IPS-20b (cell line): Measurements from ENCODE around the gene COL9A2.

Source experiments
- H3K27ac ChIP-seq: one replicate; pipeline ENCODE4 v1.5.1; 2013; ENCODE audit warnings: low read length
- H3K27me3 ChIP-seq: 2 replicates; pipeline ENCODE4 v1.6.1; 2013; ENCODE audit warnings: mild to moderate bottlenecking, low read length, inconsistent platforms; ENCODE audit not compliant: insufficient read depth
- H3K36me3 ChIP-seq: 2 replicates; pipeline ENCODE4 v1.6.1; 2013; ENCODE audit warnings: low read depth, mild to moderate bottlenecking, inconsistent platforms, low read length, moderate library complexity; ENCODE audit not compliant: insufficient read depth
- H3K4me1 ChIP-seq: 2 replicates; pipeline ENCODE4 v1.6.1; 2013; ENCODE audit warnings: mild to moderate bottlenecking, control low read depth, inconsistent platforms, low read length, moderate library complexity; ENCODE audit not compliant: insufficient read depth
- H3K4me3 ChIP-seq: 2 replicates; pipeline ENCODE4 v1.5.1; 2013; ENCODE audit warnings: mild to moderate bottlenecking, low read length, inconsistent platforms
- H3K9ac ChIP-seq: 2 replicates; pipeline ENCODE4 v1.6.1; 2013; ENCODE audit warnings: low read depth, mild to moderate bottlenecking, inconsistent platforms, low read length, moderate library complexity
- H3K9me3 ChIP-seq: 2 replicates; pipeline ENCODE4 v1.6.1; 2013; ENCODE audit warnings: mild to moderate bottlenecking, low read depth, low read length, inconsistent platforms; ENCODE audit not compliant: insufficient read depth

Gene COL9A2

GRCh38 chr1:40309374-40310128, 7.5 kb downstream of the COL9A2 start:
- no peak overlapping the region for H3K4me3 ChIP-seq
- no peak overlapping the region for H3K27ac ChIP-seq
- H3K36me3 ChIP-seq, result no peaks in the 10 kb centered on the region
- H3K4me1 ChIP-seq, result peaks cover 4% of the 10 kb centered on the region; the same call in 1 of the 2 replicates
- peaks cover 14% of the 10 kb centered on the region for H3K27me3 ChIP-seq
- no peaks in the 10 kb centered on the region for H3K9me3 ChIP-seq
- H3K9ac ChIP-seq, result no peak overlapping the region

GRCh38 chr1:40308036-40308727, 8.9 kb downstream of the COL9A2 start:
- Histone ChIP-seq H3K4me3 (no peak overlapping the region), H3K36me3 (no peaks in the 10 kb centered on the region), H3K9me3 (no peaks in the 10 kb centered on the region), H3K27ac (no peak overlapping the region), H3K9ac (no peak overlapping the region), H3K4me1 (no peaks in the 10 kb centered on the region), H3K27me3 (peaks cover under 1% of the 10 kb centered on the region; the same call in 1 of the 2 replicates)

- Histone ChIP-seq H3K36me3 (no peaks in the 10 kb centered on the region), H3K9ac (no peak overlapping the region), H3K4me1 (no peaks in the 10 kb centered on the region), H3K9me3 (no peaks in the 10 kb centered on the region), H3K4me3 (no peak overlapping the region), H3K27me3 (no peaks in the 10 kb centered on the region), H3K27ac (no peak overlapping the region)
Measured at GRCh38 chr1:40307186-40307585, 9.9 kb downstream of the COL9A2 start.

GRCh38 chr1:40306296-40306695, 10.8 kb downstream of the COL9A2 start:
- H3K27ac ChIP-seq, result no peak overlapping the region
- H3K4me1 ChIP-seq, result no peaks in the 10 kb centered on the region
- no peaks in the 10 kb centered on the region for H3K36me3 ChIP-seq
- no peak overlapping the region for H3K9ac ChIP-seq
- no peaks in the 10 kb centered on the region for H3K9me3 ChIP-seq
- H3K4me3 ChIP-seq, result no peak overlapping the region
- no peaks in the 10 kb centered on the region for H3K27me3 ChIP-seq

- Histone ChIP-seq H3K36me3 (no peaks in the 10 kb centered on the region), H3K4me1 (no peaks in the 10 kb centered on the region), H3K27ac (no peak overlapping the region), H3K4me3 (no peak overlapping the region), H3K27me3 (no peaks in the 10 kb centered on the region), H3K9me3 (no peaks in the 10 kb centered on the region), H3K9ac (no peak overlapping the region)
Measured at GRCh38 chr1:40305871-40306270, 11.2 kb downstream of the COL9A2 start.

- H3K27me3 ChIP-seq, result no peaks in the 10 kb centered on the region
- H3K9ac ChIP-seq, result no peak overlapping the region; the same call in 1 of the 2 replicates
- no peak overlapping the region for H3K27ac ChIP-seq
- H3K4me3 ChIP-seq, result no peak overlapping the region
- H3K36me3 ChIP-seq, result no peaks in the 10 kb centered on the region
- H3K4me1 ChIP-seq, result no peaks in the 10 kb centered on the region
- H3K9me3 ChIP-seq, result no peaks in the 10 kb centered on the region
Measured at GRCh38 chr1:40305451-40305850, 11.6 kb downstream of the COL9A2 start.

- no peaks in the 10 kb centered on the region for H3K4me1 ChIP-seq
- no peaks in the 10 kb centered on the region for H3K9me3 ChIP-seq
- no peak overlapping the region for H3K27ac ChIP-seq
- H3K9ac ChIP-seq, result no peak overlapping the region
- H3K4me3 ChIP-seq, result no peak overlapping the region
- no peaks in the 10 kb centered on the region for H3K27me3 ChIP-seq
- H3K36me3 ChIP-seq, result no peaks in the 10 kb centered on the region
Measured at GRCh38 chr1:40303790-40304189, 13.3 kb downstream of the COL9A2 start.

- Histone ChIP-seq H3K9me3 (no peaks in the 10 kb centered on the region), H3K9ac (no peak overlapping the region), H3K4me3 (no peak overlapping the region), H3K4me1 (no peaks in the 10 kb centered on the region), H3K27ac (no peak overlapping the region), H3K27me3 (no peaks in the 10 kb centered on the region), H3K36me3 (no peaks in the 10 kb centered on the region)
Measured at GRCh38 chr1:40303051-40303771, 13.9 kb downstream of the COL9A2 start.

- Histone ChIP-seq H3K9ac (no peak overlapping the region), H3K4me3 (no peak overlapping the region), H3K9me3 (no peaks in the 10 kb centered on the region), H3K4me1 (no peaks in the 10 kb centered on the region), H3K27me3 (no peaks in the 10 kb centered on the region), H3K27ac (no peak overlapping the region), H3K36me3 (no peaks in the 10 kb centered on the region)
Measured at GRCh38 chr1:40302475-40302874, 14.6 kb downstream of the COL9A2 start.

GRCh38 chr1:40301541-40302299, 15.4 kb downstream of the COL9A2 start:
- Histone ChIP-seq H3K4me3 (no peak overlapping the region), H3K27ac (no peak overlapping the region), H3K9me3 (no peaks in the 10 kb centered on the region), H3K9ac (no peak overlapping the region), H3K27me3 (no peaks in the 10 kb centered on the region), H3K4me1 (no peaks in the 10 kb centered on the region), H3K36me3 (no peaks in the 10 kb centered on the region)

- Histone ChIP-seq H3K9ac (no peak overlapping the region), H3K4me3 (no peak overlapping the region), H3K9me3 (no peaks in the 10 kb centered on the region), H3K4me1 (no peaks in the 10 kb centered on the region), H3K27me3 (no peaks in the 10 kb centered on the region), H3K36me3 (no peaks in the 10 kb centered on the region), H3K27ac (no peak overlapping the region)
Measured at GRCh38 chr1:40301066-40301465, 16.0 kb downstream of the COL9A2 start.
